Umbilical cord (tissue), 2 donors: ENCODE results near the gene C15orf39. TPM values are rescaled to one million over a fixed set of nuclear protein-coding genes. Genes with fewer than 3 reads are reported as not detected.

Source experiments
- DNase-seq: peaks from one replicate; pipeline ENCODE4 v3.0.0-alpha.2; 2015; ENCODE audit warnings: low spot score
- total RNA-seq: library from RNA; depleted of rRNA; stranded (reverse); fragments of >200 nt; gene quantifications from one replicate; pipeline ENCODE4 v1.2.3, GENCODE V29; 2014; ENCODE audit warnings: low replicate concordance; ENCODE audit not compliant: insufficient read depth

The C15orf39 gene
- total RNA-seq, 1 donor from 2014 or later: 3.6 TPM

GRCh38 chr15:75197062-75197630 is 4.5 kb upstream of the C15orf39 start:
- peak; percentile 37 for DNase-seq

- DNase-seq: peak; percentile 34
Measured at GRCh38 chr15:75198560-75199356, 2.9 kb upstream of the C15orf39 start.

GRCh38 chr15:75199357-75199940 is 2.2 kb upstream of the C15orf39 start:
- DNase-seq: no peak

- DNase-seq: no peak
Measured at GRCh38 chr15:75200391-75200764, 1.3 kb upstream of the C15orf39 start.

- DNase-seq: peak; percentile 58
Measured at GRCh38 chr15:75200765-75201615, 692 bp upstream of the C15orf39 start.

- DNase-seq: peak; percentile 77
Measured at GRCh38 chr15:75202251-75203016, 752 bp downstream of the C15orf39 start.

GRCh38 chr15:75203017-75203907 is 1.6 kb downstream of the C15orf39 start:
- DNase-seq: peak; percentile 12

- no peak for DNase-seq
Measured at GRCh38 chr15:75203908-75204263, 2.2 kb downstream of the C15orf39 start.

GRCh38 chr15:75204340-75205063 is 2.8 kb downstream of the C15orf39 start:
- peak; percentile 95 for DNase-seq

GRCh38 chr15:75205064-75205395 is 3.3 kb downstream of the C15orf39 start:
- DNase-seq: no peak

GRCh38 chr15:75206006-75206405 is 4.3 kb downstream of the C15orf39 start:
- no peak for DNase-seq

- no peak for DNase-seq
Measured at GRCh38 chr15:75206803-75207617, 5.3 kb downstream of the C15orf39 start.

GRCh38 chr15:75207618-75208500 is 6.2 kb downstream of the C15orf39 start:
- DNase-seq: no peak

GRCh38 chr15:75208501-75209288 is 7.0 kb downstream of the C15orf39 start:
- no peak for DNase-seq

- no peak for DNase-seq
Measured at GRCh38 chr15:75209289-75209676, 7.6 kb downstream of the C15orf39 start.

GRCh38 chr15:75210811-75211230 is 9.1 kb downstream of the C15orf39 start:
- DNase-seq: no peak
